NCI-H526 (cell line): ENCODE data around the gene NXPH1.

Experiments
- DNase-seq, 2 experiments: peaks; one replicate each; lab custom pipeline; 2025; lab: John Stamatoyannopoulos, UW

Gene NXPH1

GRCh38 chr7:8433477-8434289 is at the start of gene NXPH1:
TSS of gene NXPH1 (plus strand) at chr7:8433609.
- DNase-seq, result peak; percentile 45 to 84

- no peak for DNase-seq
Observed at GRCh38 chr7:8384901-8385300, 48.5 kb upstream of the NXPH1 start.

GRCh38 chr7:8386926-8387550 is 46.4 kb upstream of the NXPH1 start:
- no peak for DNase-seq

- DNase-seq, result no peak
Observed at GRCh38 chr7:8387551-8388256, 45.7 kb upstream of the NXPH1 start.

- no peak for DNase-seq
Observed at GRCh38 chr7:8388257-8388625, 45.2 kb upstream of the NXPH1 start.

GRCh38 chr7:8389593-8390261 is 43.7 kb upstream of the NXPH1 start:
- DNase-seq, result peak; percentile 76 to 78

GRCh38 chr7:8390262-8390626 is 43.2 kb upstream of the NXPH1 start:
- DNase-seq, result peak; percentile 86

GRCh38 chr7:8391353-8392062 is 41.9 kb upstream of the NXPH1 start:
- no peak for DNase-seq

- no peak for DNase-seq
Observed at GRCh38 chr7:8396294-8396693, 37.1 kb upstream of the NXPH1 start.

- no peak for DNase-seq
Observed at GRCh38 chr7:8408871-8409270, 24.5 kb upstream of the NXPH1 start.

- no peak for DNase-seq
Observed at GRCh38 chr7:8411103-8411502, 22.3 kb upstream of the NXPH1 start.

- no peak for DNase-seq
Observed at GRCh38 chr7:8413600-8413999, 19.8 kb upstream of the NXPH1 start.

GRCh38 chr7:8418629-8419245 is 14.7 kb upstream of the NXPH1 start:
- DNase-seq, result peak; percentile 27 to 88

- no peak for DNase-seq
Observed at GRCh38 chr7:8422177-8422576, 11.2 kb upstream of the NXPH1 start.

- no peak for DNase-seq
Observed at GRCh38 chr7:8423057-8423456, 10.4 kb upstream of the NXPH1 start.

GRCh38 chr7:8425223-8425622 is 8.2 kb upstream of the NXPH1 start:
- no peak for DNase-seq

GRCh38 chr7:8430643-8431042 is 2.8 kb upstream of the NXPH1 start:
- no peak for DNase-seq

- peak in 1 of 2 experiments; percentile 66 for DNase-seq
Observed at GRCh38 chr7:8434290-8435002, 1.0 kb downstream of the NXPH1 start.

GRCh38 chr7:8435095-8435494 is 1.7 kb downstream of the NXPH1 start:
- no peak for DNase-seq
